CD4-positive, alpha-beta T cell treated with Interleukin-6 at 100 ng/mL for 8 hours (primary cell): Measurements from ENCODE around the gene NCOA7.

Experiments used
- DNase-seq: peaks from one replicate; pipeline ENCODE4 v3.0.0-alpha.2; 2020; ENCODE audit warnings: mixed read lengths, low spot score

NCOA7 gene

GRCh38 chr6:125790358-125791150 is at the start of gene NCOA7:
Gene NCOA7, plus strand, starts transcription at chr6:125790960. Its CDS starts 24,395 bp downstream, at chr6:125815355.
- peak; percentile 82 for DNase-seq

GRCh38 chr6:125741336-125741735 is 49.4 kb upstream of the NCOA7 start:
- no peak for DNase-seq

GRCh38 chr6:125742024-125742423 is 48.7 kb upstream of the NCOA7 start:
- no peak for DNase-seq

- DNase-seq: no peak
These were observed 48.2 kb upstream of the NCOA7 start for GRCh38 chr6:125742464-125743120.

GRCh38 chr6:125743604-125744003 is 47.2 kb upstream of the NCOA7 start:
- DNase-seq: no peak

GRCh38 chr6:125745281-125746018 is 45.3 kb upstream of the NCOA7 start:
- DNase-seq: no peak

GRCh38 chr6:125746019-125746414 is 44.7 kb upstream of the NCOA7 start:
- DNase-seq: no peak

GRCh38 chr6:125746731-125747588 is 43.8 kb upstream of the NCOA7 start:
- DNase-seq: peak; percentile 65

- peak; percentile 3 for DNase-seq
These were observed 43.0 kb upstream of the NCOA7 start for GRCh38 chr6:125747589-125748405.

- no peak for DNase-seq
These were observed 42.2 kb upstream of the NCOA7 start for GRCh38 chr6:125748406-125749172.

GRCh38 chr6:125749173-125749864 is 41.4 kb upstream of the NCOA7 start, which contains the start of gene HEY2:
Gene HEY2, plus strand, starts transcription at chr6:125749632. Its CDS starts 145 bp downstream, at chr6:125749777.
- peak; percentile 79 for DNase-seq

GRCh38 chr6:125749865-125750691 is 40.7 kb upstream of the NCOA7 start:
- DNase-seq: no peak

- DNase-seq: no peak
These were observed 39.9 kb upstream of the NCOA7 start for GRCh38 chr6:125750692-125751333.

- no peak for DNase-seq
These were observed 39.3 kb upstream of the NCOA7 start for GRCh38 chr6:125751334-125751916.

- no peak for DNase-seq
These were observed 38.0 kb upstream of the NCOA7 start for GRCh38 chr6:125752773-125753172.

GRCh38 chr6:125753218-125753936 is 37.4 kb upstream of the NCOA7 start:
- DNase-seq: no peak

- no peak for DNase-seq
These were observed 36.9 kb upstream of the NCOA7 start for GRCh38 chr6:125753937-125754259.
